SK-N-MC (cell line): ENCODE results near the gene PRPF8.

Experiments used
- DNase-seq: peaks from one replicate; pipeline ENCODE4 v3.0.0-alpha.2; 2011; ENCODE audit warnings: low read depth, low spot score
- H3K27ac ChIP-seq: fragments of 200-600 bp; sonication (generic); 2 replicates; pipeline ENCODE4 v1.5.1; 2016; ENCODE audit warnings: mixed run types
- H3K36me3 ChIP-seq: fragments of 200-600 bp; sonication (generic); 2 replicates; pipeline ENCODE4 v1.6.1; 2017; ENCODE audit warnings: antibody characterized with exemption, low read length, mixed read lengths; ENCODE audit not compliant: insufficient read depth
- H3K4me3 ChIP-seq: fragments of 200-600 bp; sonication (generic); 2 replicates; pipeline ENCODE4 v1.5.1; 2016
- H3K9ac ChIP-seq: fragments of 200-600 bp; sonication (generic); 2 replicates; pipeline ENCODE4 v1.8.0; 2017; ENCODE audit warnings: mixed run types, mixed read lengths; ENCODE audit not compliant: insufficient read length
- H3K9me3 ChIP-seq: fragments of 200-600 bp; sonication (generic); 2 replicates; pipeline ENCODE4 v1.6.1; 2017; ENCODE audit warnings: low read depth, mild to moderate bottlenecking, antibody characterized with exemption, low read length, moderate library complexity, mixed read lengths
- EZH2 ChIP-seq: fragments of 200-600 bp; sonication (generic); IDR thresholded peaks from one replicate; pipeline ENCODE4 v1.6.1; 2017; ENCODE audit warnings: antibody characterized with exemption
- FOXP2 ChIP-seq: optimal IDR thresholded peaks from 2 replicates; pipeline ENCODE3; 2011; ENCODE audit warnings: mild to moderate bottlenecking, moderate library complexity; ENCODE audit not compliant: insufficient read depth; ENCODE audit errors: extremely low read length, control extremely low read depth
- POLR2AphosphoS5 ChIP-seq: IDR thresholded peaks from 2 replicates; pipeline ENCODE4 v1.6.1; 2012; ENCODE audit warnings: mild to moderate bottlenecking, low read depth, low read length, borderline replicate concordance

Gene PRPF8

DNA sequence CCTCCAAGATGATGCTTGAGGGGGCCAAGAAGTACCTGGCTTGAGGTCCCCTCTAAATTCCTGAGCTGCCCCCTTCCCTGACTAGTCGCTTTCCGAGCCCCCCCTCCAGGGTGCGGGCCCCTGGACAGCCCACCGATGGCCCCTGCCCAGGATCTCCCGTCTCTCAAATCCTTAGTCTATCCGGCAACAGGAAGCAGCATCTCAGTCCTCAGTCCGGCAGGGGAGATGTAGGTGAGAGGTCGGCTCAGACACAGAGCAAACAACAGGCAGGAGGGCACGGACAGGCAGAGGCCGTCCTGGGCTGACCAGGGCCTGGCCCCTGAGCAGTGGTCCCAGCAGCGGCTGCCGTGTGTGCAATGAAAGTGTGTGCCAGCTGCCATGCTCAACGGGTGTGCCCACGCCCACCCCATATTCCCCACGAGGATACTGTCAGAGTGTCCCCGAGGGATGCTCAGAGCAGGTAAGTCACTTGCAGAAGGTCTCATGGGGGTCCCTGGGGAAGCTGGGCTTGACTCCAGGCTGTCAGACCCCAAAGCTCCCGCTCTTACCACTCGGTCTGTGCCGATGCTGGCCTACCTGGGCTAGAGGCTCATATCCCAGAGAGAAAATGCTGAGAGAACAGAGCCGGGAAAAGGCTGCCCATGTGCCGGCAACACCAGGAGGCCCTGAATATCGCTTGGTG, 63.3 kb downstream of the PRPF8 start:
- no peak for DNase-seq
- Histone ChIP-seq H3K27ac (no peak overlapping the region), H3K9ac (no peak overlapping the region), H3K36me3 (no peaks in the 10 kb centered on the region), H3K9me3 (no peaks in the 10 kb centered on the region), H3K4me3 (no peak overlapping the region)
- no peak for TF ChIP-seq EZH2

DNA sequence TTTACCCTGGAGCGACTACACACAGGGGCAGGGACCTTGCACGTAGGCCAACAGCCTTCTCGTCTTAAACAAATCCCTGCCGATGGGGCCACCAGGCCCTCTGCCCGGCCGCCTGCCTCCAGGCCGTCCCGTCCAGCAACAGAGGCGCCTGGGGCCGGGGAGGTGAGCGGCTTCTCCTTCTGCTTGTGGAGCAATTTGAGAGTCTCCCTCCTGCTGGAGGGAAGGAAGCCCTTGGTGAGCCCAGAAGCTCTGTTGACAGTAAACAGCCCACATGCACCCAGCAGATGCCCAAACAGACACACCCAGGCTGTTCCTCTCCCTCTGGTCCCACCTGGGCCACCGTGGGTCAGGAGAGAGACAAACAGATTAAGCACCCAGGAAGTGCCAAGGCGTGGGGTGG, 64.2 kb downstream of the PRPF8 start:
- Histone ChIP-seq H3K9ac (no peak overlapping the region), H3K27ac (no peak overlapping the region), H3K36me3 (no peaks in the 10 kb centered on the region), H3K9me3 (no peaks in the 10 kb centered on the region), H3K4me3 (no peak overlapping the region)
- TF ChIP-seq FOXP2 (no peak), EZH2 (no peak), POLR2AphosphoS5 (no peak)
- DNase-seq = no peak

DNA sequence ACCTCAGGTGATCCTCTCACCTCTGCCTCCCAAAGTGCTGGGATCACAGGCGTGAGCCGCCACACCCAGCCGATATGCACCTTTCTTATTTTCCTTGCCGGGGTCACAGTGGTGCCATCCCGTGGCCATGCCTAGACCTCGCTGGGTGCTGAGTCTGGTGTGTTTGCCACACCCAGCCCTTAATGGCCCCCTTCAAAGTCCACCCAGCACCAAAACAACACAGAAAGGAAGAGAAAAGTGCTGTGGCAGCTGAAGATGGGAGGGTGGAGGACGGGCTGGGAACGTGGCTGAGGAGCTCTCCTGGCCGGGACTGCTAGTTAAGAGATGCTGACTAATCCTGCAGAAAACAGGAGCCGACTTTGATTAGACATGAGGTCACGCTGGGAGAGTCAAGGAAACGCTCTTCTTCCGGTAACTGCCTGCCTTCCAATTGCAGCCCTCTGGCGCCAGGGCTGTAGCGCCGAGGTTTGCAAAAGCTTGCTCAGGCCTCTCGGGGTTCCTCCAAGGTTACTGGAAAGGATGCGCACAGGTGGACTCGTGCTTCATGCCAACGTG, 67.0 kb downstream of the PRPF8 start:
- Histone ChIP-seq H3K9me3 (no peaks in the 10 kb centered on the region), H3K27ac (no peak overlapping the region), H3K9ac (no peak overlapping the region), H3K36me3 (no peaks in the 10 kb centered on the region), H3K4me3 (no peak overlapping the region)
- DNase-seq = no peak
- TF ChIP-seq EZH2 = no peak
- no peak for TF ChIP-seq POLR2AphosphoS5
- no peak for TF ChIP-seq FOXP2

DNA sequence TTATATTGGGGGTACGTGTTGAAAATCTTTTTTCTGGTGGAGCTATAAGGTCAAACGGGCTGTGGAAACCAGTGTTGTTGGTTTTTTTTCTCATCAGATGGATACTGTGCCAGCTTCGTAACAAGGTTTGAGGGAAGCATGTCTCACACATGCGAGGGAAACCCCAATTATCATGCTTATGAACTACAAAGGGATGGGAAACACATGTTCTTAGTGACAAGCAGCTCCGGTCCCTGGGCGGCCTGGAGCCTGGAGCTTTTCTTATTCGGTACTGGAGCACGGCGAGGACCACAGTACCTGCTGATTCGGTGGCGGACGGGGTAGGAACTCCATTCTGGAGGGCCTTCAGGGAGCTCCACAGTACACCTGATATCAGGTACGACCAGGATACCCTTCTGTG, 68.6 kb downstream of the PRPF8 start:
- no peak for TF ChIP-seq POLR2AphosphoS5
- TF ChIP-seq FOXP2 = no peak
- no peak for TF ChIP-seq EZH2
- no peak overlapping the region for H3K4me3 ChIP-seq
- H3K36me3 ChIP-seq = no peaks in the 10 kb centered on the region
- H3K9me3 ChIP-seq = no peaks in the 10 kb centered on the region
- no peak overlapping the region for H3K27ac ChIP-seq
- no peak overlapping the region for H3K9ac ChIP-seq
- DNase-seq = no peak

DNA sequence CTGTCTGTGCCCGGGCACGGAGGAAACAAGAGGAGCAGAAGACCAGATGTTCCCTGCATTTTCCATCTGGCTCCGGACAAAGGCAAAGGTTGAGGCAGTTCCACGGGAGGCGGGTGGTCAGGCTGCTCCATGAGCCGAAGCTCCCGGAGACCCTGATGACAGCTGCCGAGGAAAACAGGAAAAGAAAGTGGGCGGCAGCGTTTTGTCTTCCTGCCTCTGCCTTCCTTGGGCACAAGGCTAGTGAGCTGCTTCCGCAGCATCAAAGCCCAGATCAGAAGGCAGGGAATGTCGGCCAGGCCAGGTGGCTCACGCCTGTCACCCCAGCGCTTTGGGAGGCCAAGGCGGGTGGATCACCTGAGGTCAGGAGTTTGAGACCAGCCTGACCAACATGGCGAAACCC, 72.3 kb downstream of the PRPF8 start:
- no peak for TF ChIP-seq POLR2AphosphoS5
- TF ChIP-seq EZH2 = no peak
- TF ChIP-seq FOXP2 = no peak
- no peak overlapping the region for H3K27ac ChIP-seq
- no peak for DNase-seq
- no peak overlapping the region for H3K9ac ChIP-seq
- H3K4me3 ChIP-seq = no peak overlapping the region
- H3K9me3 ChIP-seq = no peaks in the 10 kb centered on the region
- no peaks in the 10 kb centered on the region for H3K36me3 ChIP-seq

DNA sequence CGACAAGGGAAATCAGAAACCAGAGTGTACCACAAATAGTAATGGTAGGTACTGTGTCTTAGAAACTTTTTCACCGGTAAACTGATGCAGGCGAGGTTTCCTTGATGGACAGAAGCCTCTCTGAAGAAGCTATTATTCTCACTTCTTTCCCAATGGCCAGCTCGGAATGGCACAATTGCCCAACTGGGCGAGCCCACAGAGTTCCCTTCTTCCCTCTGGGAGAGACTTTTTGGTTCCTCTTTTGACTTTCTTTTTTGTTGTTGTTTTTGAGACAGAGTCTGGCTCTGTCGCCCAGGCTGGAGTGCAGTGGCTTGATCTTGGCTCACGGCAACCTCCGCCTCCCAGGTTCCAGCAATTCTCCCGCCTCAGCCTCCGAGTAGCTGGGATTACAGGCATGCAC, 73.0 kb downstream of the PRPF8 start:
- H3K27ac ChIP-seq = no peak overlapping the region
- no peak overlapping the region for H3K4me3 ChIP-seq
- no peak overlapping the region for H3K9ac ChIP-seq
- H3K9me3 ChIP-seq = no peaks in the 10 kb centered on the region
- no peak for DNase-seq
- TF ChIP-seq FOXP2 (no peak), EZH2 (no peak), POLR2AphosphoS5 (no peak)
- no peaks in the 10 kb centered on the region for H3K36me3 ChIP-seq

DNA sequence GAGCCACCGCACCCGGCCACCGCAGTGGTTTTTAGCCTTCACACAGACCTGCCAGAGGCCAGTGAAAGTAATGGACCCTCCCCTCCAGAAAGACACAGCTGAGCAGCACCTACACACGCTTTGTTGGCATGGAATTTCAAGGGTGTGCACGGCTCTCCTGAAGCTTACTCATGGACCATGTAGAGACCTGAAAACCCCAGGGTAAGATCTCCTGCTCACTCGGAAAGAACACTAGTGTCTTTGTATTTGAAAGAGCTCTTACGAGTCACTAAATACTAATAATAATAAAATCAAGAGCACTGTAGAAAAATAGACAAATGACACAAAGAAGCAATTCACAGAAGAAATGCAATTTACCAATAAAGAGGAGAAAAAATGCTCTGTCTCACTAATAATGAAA, 76.0 kb downstream of the PRPF8 start:
- no peak overlapping the region for H3K4me3 ChIP-seq
- H3K9ac ChIP-seq = no peak overlapping the region
- no peak for DNase-seq
- TF ChIP-seq POLR2AphosphoS5 = no peak
- TF ChIP-seq FOXP2 = no peak
- TF ChIP-seq EZH2 = no peak
- H3K9me3 ChIP-seq = no peaks in the 10 kb centered on the region
- H3K27ac ChIP-seq = no peak overlapping the region
- H3K36me3 ChIP-seq = no peaks in the 10 kb centered on the region

DNA sequence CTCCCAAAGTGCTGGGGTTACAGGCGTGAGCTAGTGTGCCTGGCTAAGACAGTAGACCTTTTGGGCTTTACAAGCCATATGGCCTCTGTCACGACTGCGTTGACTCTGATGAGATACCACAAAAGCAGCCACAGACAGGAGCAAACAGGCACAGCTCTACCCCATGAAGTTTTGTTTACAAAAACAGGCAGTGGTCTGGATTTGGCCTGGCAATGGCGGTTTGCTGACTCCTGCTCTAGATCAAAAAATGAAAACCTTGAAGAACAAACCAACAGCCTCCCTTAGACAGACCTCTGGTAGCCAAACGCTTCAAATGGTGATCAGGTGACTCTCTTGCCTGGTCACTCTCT, 76.7 kb downstream of the PRPF8 start:
- no peaks in the 10 kb centered on the region for H3K36me3 ChIP-seq
- TF ChIP-seq EZH2 = no peak
- no peak for TF ChIP-seq POLR2AphosphoS5
- H3K9ac ChIP-seq = no peak overlapping the region

DNA sequence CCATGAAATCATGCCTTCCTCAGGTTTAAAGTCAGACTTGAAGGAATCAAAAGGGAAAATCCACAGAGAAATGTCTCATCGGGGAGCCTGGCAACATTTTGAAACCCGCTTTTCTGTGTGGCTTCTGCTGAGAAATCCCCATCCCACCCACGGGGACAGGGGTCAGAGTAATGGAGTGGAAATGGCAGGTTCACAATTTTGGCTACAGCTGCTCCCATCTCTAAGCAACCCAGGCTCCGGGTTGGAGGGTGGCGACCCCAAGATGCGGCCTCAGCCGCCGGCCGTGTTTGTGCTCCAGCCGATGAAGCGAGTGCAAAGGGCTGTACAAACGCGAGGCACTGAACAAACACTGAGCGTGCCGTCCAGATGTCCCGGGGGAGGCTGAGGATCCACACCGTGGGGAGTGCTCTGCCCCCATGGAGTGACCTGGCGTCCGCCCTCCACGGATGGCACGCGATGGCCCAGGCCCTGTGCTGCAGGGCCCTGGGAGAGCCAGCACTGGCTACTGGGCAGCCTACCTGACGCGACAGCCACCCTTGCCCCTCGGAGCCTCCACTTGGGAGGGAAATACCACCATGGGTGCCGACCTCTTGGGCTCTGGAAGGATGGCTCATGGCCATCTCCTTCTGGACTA, 78.2 kb downstream of the PRPF8 start:
- H3K36me3 ChIP-seq = no peaks in the 10 kb centered on the region

More for the DNA sequence above, 76.7 kb downstream of the PRPF8 start:
- Histone ChIP-seq H3K9me3 (no peaks in the 10 kb centered on the region), H3K27ac (no peak overlapping the region), H3K4me3 (no peak overlapping the region)
- no peak for DNase-seq

More for the DNA sequence above, 78.2 kb downstream of the PRPF8 start:
- DNase-seq = no peak
- Histone ChIP-seq H3K4me3 (no peak overlapping the region), H3K27ac (no peak overlapping the region), H3K9ac (no peak overlapping the region), H3K9me3 (no peaks in the 10 kb centered on the region)
- no peak for TF ChIP-seq EZH2
- TF ChIP-seq POLR2AphosphoS5 = no peak
- no peak for TF ChIP-seq FOXP2
